GM23338 (cell line): ENCODE results near the gene IGFBP4.
A peak's percentile ranks its signal among the peaks of the same experiment; 100 is the strongest.

Experiments
- CREB1 ChIP-seq: fragments of 250-450 bp; sonication (Bioruptor Pico); IDR thresholded peaks from 2 replicates; pipeline ENCODE4 v1.5.0; 2020; ENCODE audit warnings: low read depth, mild to moderate bottlenecking, moderate library complexity
- EZH2 ChIP-seq: fragments of 200-600 bp; sonication (generic); IDR thresholded peaks from one replicate; pipeline ENCODE4 v1.8.0; 2017; ENCODE audit warnings: antibody characterized with exemption, mild to moderate bottlenecking, low read depth; ENCODE audit not compliant: unreplicated experiment
- EZH2phosphoT487 ChIP-seq: fragments of 200-600 bp; sonication (generic); IDR thresholded peaks from one replicate; pipeline ENCODE4 v1.8.1; 2018; ENCODE audit warnings: antibody characterized with exemption; ENCODE audit not compliant: unreplicated experiment
- JUNB ChIP-seq: IDR thresholded peaks from one replicate; pipeline ENCODE4 v1.6.1; 2016; ENCODE audit warnings: antibody characterized with exemption; ENCODE audit not compliant: unreplicated experiment
- NANOG ChIP-seq: IDR thresholded peaks from 2 replicates; pipeline ENCODE4 v1.6.1; 2016; ENCODE audit warnings: antibody characterized with exemption, borderline replicate concordance
- POLR2AphosphoS5 ChIP-seq: IDR thresholded peaks from 2 replicates; pipeline ENCODE4 v1.6.1; 2016; ENCODE audit warnings: antibody characterized with exemption, low read depth
- ZNF114 ChIP-seq: fragments of 250-450 bp; sonication (Bioruptor Pico); IDR thresholded peaks from 2 replicates; pipeline ENCODE4 v1.5.0; 2020; ENCODE audit warnings: mild to moderate bottlenecking, moderate library complexity
- ZNF331 ChIP-seq: fragments of 250-450 bp; sonication (Bioruptor Pico); IDR thresholded peaks from 2 replicates; pipeline ENCODE4 v1.5.0; 2020; ENCODE audit warnings: low read depth, mild to moderate bottlenecking, moderate library complexity
- TF ChIP-seq, protein P1 (sequence below), 2 experiments: fragments of 200-600 bp in 1 of 2; sonication (generic) in 1 of 2; conservative IDR thresholded peaks; 2 replicates each; pipeline versions ENCODE4 v1.5.1 to v1.6.1; 2016 to 2017; ENCODE audit warnings: antibody characterized with exemption in 2 of 2, low read depth in 2 of 2, mild to moderate bottlenecking in 2 of 2, moderate library complexity in 1 of 2
- TF ChIP-seq, protein P2 (sequence below): IDR thresholded peaks from one replicate; pipeline ENCODE4 v1.6.1; 2018; ENCODE audit warnings: antibody characterized with exemption; ENCODE audit not compliant: unreplicated experiment
- TF ChIP-seq, protein P3 (sequence below): IDR thresholded peaks from 2 replicates; pipeline ENCODE4 v1.6.1; 2016; ENCODE audit warnings: antibody characterized with exemption
- TF ChIP-seq, protein P4 (sequence below): fragments of 250-450 bp; sonication (Bioruptor Pico); IDR thresholded peaks from 2 replicates; pipeline ENCODE4 v1.5.0; 2020; ENCODE audit warnings: mild to moderate bottlenecking, moderate library complexity

DNA sequence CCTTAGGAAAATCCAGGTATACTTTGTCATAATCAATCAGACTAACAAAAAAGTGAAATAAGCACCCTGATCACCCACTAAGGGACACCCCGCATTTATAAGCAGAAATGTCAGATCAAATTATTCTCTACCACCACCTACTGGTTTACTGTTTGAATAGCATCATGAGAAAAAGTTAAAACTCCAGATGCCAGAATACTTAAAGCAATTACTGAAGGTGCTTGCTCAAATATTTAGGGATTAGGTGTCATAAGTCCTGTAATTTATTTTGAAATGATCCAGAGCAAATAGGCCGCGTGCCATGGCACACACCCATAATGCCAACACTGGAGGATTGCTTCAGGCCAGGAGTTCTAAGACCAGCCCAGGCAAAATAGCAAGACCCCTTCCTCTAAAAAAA, 27.9 kb upstream of the IGFBP4 start:
- TF ChIP-seq, protein P1, sequence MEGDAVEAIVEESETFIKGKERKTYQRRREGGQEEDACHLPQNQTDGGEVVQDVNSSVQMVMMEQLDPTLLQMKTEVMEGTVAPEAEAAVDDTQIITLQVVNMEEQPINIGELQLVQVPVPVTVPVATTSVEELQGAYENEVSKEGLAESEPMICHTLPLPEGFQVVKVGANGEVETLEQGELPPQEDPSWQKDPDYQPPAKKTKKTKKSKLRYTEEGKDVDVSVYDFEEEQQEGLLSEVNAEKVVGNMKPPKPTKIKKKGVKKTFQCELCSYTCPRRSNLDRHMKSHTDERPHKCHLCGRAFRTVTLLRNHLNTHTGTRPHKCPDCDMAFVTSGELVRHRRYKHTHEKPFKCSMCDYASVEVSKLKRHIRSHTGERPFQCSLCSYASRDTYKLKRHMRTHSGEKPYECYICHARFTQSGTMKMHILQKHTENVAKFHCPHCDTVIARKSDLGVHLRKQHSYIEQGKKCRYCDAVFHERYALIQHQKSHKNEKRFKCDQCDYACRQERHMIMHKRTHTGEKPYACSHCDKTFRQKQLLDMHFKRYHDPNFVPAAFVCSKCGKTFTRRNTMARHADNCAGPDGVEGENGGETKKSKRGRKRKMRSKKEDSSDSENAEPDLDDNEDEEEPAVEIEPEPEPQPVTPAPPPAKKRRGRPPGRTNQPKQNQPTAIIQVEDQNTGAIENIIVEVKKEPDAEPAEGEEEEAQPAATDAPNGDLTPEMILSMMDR (conservative IDR thresholded peaks at IDR 0.05; ENCODE audit: low read depth in 2 of 2), result peak; percentile 45 to 72
- no peak for TF ChIP-seq EZH2
- TF ChIP-seq POLR2AphosphoS5, result no peak
- no peak for TF ChIP-seq EZH2phosphoT487
- TF ChIP-seq JUNB, result no peak
- TF ChIP-seq ZNF114 (CRISPR knock-in tag), result no peak
- TF ChIP-seq, protein P2, sequence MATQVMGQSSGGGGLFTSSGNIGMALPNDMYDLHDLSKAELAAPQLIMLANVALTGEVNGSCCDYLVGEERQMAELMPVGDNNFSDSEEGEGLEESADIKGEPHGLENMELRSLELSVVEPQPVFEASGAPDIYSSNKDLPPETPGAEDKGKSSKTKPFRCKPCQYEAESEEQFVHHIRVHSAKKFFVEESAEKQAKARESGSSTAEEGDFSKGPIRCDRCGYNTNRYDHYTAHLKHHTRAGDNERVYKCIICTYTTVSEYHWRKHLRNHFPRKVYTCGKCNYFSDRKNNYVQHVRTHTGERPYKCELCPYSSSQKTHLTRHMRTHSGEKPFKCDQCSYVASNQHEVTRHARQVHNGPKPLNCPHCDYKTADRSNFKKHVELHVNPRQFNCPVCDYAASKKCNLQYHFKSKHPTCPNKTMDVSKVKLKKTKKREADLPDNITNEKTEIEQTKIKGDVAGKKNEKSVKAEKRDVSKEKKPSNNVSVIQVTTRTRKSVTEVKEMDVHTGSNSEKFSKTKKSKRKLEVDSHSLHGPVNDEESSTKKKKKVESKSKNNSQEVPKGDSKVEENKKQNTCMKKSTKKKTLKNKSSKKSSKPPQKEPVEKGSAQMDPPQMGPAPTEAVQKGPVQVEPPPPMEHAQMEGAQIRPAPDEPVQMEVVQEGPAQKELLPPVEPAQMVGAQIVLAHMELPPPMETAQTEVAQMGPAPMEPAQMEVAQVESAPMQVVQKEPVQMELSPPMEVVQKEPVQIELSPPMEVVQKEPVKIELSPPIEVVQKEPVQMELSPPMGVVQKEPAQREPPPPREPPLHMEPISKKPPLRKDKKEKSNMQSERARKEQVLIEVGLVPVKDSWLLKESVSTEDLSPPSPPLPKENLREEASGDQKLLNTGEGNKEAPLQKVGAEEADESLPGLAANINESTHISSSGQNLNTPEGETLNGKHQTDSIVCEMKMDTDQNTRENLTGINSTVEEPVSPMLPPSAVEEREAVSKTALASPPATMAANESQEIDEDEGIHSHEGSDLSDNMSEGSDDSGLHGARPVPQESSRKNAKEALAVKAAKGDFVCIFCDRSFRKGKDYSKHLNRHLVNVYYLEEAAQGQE, result no peak
- no peak for TF ChIP-seq CREB1 (CRISPR knock-in tag)
- TF ChIP-seq, protein P3, sequence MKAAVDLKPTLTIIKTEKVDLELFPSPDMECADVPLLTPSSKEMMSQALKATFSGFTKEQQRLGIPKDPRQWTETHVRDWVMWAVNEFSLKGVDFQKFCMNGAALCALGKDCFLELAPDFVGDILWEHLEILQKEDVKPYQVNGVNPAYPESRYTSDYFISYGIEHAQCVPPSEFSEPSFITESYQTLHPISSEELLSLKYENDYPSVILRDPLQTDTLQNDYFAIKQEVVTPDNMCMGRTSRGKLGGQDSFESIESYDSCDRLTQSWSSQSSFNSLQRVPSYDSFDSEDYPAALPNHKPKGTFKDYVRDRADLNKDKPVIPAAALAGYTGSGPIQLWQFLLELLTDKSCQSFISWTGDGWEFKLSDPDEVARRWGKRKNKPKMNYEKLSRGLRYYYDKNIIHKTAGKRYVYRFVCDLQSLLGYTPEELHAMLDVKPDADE, result no peak
- TF ChIP-seq, protein P4, sequence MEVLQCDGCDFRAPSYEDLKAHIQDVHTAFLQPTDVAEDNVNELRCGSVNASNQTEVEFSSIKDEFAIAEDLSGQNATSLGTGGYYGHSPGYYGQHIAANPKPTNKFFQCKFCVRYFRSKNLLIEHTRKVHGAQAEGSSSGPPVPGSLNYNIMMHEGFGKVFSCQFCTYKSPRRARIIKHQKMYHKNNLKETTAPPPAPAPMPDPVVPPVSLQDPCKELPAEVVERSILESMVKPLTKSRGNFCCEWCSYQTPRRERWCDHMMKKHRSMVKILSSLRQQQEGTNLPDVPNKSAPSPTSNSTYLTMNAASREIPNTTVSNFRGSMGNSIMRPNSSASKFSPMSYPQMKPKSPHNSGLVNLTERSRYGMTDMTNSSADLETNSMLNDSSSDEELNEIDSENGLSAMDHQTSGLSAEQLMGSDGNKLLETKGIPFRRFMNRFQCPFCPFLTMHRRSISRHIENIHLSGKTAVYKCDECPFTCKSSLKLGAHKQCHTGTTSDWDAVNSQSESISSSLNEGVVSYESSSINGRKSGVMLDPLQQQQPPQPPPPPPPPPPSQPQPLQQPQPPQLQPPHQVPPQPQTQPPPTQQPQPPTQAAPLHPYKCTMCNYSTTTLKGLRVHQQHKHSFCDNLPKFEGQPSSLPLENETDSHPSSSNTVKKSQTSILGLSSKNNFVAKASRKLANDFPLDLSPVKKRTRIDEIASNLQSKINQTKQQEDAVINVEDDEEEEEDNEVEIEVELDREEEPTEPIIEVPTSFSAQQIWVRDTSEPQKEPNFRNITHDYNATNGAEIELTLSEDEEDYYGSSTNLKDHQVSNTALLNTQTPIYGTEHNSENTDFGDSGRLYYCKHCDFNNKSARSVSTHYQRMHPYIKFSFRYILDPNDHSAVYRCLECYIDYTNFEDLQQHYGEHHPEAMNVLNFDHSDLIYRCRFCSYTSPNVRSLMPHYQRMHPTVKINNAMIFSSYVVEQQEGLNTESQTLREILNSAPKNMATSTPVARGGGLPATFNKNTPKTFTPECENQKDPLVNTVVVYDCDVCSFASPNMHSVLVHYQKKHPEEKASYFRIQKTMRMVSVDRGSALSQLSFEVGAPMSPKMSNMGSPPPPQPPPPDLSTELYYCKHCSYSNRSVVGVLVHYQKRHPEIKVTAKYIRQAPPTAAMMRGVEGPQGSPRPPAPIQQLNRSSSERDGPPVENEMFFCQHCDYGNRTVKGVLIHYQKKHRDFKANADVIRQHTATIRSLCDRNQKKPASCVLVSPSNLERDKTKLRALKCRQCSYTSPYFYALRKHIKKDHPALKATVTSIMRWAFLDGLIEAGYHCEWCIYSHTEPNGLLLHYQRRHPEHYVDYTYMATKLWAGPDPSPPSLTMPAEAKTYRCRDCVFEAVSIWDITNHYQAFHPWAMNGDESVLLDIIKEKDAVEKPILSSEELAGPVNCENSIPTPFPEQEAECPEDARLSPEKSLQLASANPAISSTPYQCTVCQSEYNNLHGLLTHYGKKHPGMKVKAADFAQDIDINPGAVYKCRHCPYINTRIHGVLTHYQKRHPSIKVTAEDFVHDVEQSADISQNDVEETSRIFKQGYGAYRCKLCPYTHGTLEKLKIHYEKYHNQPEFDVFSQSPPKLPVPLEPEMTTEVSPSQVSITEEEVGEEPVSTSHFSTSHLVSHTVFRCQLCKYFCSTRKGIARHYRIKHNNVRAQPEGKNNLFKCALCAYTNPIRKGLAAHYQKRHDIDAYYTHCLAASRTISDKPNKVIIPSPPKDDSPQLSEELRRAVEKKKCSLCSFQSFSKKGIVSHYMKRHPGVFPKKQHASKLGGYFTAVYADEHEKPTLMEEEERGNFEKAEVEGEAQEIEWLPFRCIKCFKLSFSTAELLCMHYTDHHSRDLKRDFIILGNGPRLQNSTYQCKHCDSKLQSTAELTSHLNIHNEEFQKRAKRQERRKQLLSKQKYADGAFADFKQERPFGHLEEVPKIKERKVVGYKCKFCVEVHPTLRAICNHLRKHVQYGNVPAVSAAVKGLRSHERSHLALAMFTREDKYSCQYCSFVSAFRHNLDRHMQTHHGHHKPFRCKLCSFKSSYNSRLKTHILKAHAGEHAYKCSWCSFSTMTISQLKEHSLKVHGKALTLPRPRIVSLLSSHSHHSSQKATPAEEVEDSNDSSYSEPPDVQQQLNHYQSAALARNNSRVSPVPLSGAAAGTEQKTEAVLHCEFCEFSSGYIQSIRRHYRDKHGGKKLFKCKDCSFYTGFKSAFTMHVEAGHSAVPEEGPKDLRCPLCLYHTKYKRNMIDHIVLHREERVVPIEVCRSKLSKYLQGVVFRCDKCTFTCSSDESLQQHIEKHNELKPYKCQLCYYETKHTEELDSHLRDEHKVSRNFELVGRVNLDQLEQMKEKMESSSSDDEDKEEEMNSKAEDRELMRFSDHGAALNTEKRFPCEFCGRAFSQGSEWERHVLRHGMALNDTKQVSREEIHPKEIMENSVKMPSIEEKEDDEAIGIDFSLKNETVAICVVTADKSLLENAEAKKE (CRISPR knock-in tag), result no peak
- no peak for TF ChIP-seq NANOG
- no peak for TF ChIP-seq ZNF331 (CRISPR knock-in tag)
